ENCODE measurements around the gene TOM1L2.

The TOM1L2 gene

DNA sequence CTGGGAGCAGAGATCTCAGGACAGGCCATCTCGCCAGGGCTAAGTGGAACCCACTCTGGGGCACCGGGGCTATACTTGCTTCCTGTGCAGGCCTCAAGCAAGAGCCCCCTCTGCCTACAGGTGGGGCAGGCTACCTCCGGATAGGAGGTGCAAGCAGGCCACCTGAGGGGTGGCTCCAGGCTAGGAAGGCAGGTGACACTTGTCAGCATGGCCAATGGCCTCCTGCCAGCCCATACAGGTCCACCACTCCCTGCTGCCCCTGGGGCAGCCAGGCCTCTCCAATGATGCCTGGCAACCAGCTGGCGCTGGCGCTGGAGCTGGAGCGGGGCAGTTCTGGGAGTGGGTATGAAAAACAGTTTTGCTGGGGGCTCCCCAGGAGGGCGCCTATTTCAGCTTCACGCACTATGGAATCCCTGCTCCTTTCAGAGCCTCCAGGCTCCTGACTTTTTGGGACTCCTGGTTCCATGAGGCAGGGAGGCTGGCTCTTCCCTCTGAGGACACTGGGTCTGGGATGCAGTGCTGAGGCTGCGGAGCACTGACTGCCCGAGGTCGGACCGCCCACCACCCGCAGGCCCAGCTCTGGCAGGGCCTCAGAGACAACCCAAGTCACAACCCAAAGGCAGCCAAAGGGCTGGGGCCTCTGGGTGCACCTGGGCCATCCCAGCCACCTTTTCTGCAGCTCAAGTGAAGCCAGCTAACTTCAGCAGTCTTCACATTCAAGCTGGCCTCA lies 127.0 kb downstream of the TOM1L2 start:
- no peak for DNase-seq

DNA sequence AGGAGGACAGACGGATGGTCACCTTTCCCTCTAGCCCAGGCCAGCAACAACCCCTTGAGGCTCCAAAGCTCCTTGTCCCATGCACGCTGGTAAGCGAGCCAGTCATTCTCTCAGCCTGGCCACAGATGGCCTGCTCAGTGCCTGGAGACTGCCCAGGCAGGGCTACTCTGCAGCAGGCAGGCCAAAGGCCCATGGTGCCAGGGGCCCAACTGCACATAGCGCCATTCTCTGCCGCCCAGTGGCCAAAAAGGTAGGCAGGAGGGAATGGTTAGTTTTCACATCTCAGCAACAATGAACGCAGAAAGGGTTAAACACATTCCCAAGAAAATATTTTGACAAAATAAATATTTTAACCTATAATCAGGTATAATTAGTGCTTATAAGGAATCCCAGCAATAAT lies 127.7 kb downstream of the TOM1L2 start:
- no peak for DNase-seq

DNA sequence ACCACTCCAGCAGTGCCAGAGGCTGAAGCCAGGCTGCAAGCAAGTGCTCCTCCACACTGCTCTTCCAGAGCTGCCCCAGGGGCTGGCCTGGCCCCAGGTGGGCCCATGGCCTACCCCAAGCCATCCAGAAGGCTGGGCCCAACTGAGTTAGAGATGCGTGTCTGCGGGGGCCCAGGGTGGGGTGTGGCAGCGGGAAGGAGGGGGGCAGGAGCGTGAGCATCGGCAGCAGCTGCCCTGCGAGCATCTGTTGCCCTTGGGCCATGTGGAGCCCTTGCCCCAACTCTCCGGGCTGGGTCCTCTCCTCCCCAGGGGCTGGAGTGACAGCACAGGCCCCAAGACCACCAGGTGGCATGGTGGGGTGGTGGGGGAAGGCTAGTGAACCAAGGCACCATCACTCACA lies 128.1 kb downstream of the TOM1L2 start:
- DNase-seq: no peak

DNA sequence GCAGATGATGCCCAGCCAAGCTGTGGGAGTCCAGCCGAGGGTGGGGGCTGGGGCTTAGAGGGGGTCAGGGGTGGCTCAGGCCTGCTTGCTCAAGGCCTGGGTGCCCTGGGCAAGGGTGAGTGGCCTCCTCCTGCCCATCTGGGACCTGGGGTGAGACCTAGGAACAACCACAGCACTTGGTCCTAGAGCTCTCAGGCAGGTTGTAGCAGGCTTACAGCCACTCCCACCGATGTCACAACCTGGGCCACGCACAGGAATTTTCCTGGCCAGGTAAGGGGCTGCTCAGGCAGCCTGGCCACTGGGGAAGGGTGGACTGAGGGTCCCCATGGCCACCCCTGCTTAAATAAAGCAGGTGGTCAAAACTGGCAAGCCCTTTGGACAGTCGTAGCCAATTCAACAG lies 129.1 kb downstream of the TOM1L2 start:
- no peak for DNase-seq

DNA sequence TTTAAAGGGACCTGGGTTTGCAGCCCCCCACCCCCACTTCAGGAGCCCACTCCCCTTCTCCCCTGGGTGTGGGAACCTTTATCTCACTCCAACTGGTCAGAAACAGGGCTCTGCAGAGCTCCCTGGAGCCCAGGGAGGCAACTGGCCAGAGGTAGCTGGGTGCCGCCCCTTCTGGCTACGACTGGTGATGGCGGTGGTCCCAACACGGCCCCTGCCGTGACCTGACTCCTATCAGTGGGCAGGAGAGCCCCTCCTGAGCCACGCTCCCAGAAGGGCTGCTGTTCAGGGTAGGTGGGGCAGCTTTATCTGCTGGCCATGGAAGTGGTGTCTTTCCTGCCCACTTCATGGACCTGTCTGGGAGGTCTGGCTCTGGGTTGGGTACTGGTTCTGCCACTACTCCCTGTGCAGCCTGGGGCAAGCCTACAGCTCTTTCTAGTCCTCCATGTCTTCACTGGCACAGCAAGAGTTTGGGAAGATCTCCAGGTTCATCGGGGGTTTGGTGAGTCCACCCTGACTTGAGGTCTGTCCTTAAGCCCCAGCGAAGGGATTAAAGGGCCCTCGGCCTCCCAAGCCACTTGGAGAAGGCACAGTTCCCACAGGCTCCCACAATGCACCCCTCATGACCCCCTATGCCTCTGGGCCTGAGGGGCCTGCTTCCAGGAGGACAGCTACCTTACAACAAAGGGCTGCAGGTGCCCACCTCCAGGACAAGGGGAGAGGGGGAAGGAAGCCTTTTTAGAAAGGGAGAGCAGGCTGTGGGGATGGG lies 129.9 kb downstream of the TOM1L2 start:
- DNase-seq: no peak

DNA sequence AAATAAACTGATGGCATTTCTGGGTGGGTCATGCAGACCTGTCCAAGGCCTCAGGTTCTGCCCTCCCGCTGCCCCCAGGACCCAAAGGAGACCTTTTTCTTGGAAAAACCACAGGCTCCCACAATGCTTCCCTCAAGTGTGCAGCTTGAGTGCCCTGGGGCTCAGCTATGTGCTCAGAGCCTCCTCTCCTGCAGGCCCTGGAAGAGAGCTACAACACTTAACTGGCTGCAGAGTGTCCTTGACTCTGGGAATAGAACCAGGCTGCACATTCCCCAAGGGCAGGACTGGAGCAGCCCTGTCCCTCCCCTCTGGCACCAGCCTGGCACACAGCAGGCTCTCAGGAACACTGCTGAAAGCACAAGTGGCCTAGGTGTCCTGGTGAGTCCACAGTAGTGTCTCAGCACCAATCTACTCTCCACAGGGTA lies 130.6 kb downstream of the TOM1L2 start:
- DNase-seq: no peak

DNA sequence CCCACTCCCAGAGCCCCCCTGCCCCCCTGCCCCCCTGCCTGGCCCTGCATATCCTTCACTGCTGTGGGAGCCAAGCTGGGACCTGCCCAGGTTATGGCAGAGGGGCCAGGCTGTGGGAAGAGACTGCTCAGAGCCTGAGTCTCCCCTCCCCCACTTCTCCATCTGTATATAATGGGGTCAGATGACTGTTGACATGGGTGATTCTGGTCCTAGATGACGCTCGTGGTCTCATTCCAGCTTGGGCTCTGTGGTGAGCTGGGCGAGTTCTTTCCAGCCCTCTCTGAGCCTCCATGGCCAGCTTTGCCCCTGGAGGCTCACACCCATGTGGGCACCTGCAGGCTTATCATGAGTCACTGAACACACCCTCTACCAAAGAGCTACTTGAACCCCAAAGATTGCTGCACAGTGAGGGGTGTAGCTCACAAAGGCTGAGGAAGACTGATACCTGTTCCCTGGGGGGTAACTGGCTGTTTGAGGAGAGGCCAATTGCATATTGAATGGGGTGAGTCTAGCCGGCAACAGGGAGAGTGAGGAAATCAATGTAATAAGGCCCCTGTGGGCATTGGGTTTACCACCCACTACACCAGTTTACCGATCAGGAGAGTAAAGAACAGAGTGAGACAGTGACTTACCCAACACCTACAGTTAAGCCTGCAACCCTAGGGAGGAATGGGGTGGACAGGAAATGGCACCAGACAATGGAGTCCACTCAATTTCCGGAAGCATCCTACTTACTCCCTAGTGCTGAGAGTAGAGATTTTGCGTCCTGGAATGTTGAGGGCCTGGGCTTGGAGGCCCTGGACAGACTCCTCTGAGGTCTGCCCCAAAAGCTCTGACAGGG lies 131.2 kb downstream of the TOM1L2 start:
- no peak for DNase-seq

DNA sequence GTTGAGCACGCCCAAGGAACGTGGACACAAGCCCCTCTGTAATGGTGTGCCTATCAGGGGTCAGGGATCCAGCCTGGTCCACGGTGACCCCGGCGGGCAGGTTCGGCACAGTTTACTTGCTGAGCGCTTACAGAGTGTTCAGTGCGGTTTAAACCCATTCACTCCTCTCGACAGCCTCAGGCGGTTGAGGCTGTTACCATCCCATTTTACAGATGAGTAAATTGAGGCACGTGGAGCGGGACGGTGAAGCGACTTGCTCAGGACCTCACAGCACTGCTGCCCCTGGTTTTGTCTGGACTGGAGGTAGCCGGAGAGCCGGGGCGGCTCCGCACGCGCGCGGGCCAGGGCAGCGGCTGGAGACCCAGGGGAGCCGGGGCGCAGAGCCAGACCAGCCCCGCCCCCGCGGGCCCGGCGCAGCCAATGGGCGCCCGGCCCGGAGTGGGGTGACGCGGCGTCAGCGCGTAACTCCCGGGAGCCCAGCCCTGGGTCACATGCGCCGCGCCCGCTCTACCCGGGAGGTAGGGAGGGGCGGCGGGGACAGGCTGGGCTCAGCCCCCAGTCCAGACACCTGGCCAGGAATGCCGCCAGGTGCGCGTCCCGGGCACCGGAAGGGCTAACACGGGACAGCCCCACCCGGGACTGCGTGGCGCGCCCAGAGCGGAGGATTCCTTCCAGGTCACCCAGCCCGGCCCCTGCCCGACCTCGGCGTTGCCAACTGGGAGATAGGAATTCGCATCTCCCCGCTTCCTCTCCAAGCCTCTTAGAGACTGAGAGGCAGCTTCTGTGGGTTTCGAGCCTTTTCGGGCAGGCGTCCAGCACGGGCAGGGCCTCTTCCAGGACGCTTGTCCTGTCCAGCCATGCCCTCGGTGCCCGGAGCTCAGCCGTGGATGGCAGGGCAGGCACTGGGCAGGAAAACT lies 132.2 kb downstream of the TOM1L2 start:
- no peak for DNase-seq

DNA sequence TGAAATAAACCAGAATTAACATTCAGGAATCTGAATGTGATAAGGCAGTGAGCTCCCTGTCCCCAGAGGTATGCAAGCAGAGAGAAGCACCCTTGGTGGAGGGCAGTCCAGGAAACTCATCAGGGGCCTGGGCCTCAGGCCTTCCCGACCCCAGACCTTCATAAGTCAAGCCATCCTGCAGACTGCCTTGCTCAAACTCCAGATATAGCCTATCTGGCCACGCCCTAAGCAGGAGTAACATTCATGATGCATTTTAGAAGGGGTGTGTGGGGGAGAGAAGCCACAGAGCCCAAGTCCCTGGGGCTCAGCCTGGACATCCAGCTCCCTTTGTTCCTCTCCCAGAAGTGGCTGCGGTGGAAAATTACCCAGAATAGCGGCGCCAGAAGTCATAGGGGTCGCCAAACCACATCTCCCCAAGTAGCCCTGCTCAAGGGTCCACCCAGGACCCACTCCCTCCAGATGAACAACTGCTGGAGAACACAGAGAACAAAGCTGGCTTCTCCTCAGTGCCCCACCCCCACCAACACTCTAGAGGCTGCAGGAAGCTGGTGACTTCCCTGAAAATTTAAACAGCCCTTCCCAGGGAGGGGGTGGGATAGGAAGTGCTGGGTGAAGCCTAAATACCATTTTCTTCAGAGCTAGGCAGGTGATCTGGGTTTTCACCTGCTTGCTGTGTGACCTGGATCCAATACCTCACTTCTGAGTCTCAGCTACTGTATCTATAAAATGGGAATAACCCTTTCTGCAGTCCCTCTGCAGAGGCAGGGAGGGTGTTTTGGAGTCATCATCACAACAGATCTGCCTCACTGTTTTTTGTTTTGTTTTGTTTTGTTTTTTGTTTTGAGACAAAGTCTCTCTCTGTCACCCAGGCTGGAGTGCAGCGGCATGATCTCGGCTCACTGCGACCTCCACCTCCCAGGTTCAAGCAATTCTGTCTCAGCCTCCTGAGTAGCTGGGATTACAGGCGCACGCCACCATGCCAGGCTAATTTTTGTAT lies 133.9 kb downstream of the TOM1L2 start:
- no peak for DNase-seq

DNA sequence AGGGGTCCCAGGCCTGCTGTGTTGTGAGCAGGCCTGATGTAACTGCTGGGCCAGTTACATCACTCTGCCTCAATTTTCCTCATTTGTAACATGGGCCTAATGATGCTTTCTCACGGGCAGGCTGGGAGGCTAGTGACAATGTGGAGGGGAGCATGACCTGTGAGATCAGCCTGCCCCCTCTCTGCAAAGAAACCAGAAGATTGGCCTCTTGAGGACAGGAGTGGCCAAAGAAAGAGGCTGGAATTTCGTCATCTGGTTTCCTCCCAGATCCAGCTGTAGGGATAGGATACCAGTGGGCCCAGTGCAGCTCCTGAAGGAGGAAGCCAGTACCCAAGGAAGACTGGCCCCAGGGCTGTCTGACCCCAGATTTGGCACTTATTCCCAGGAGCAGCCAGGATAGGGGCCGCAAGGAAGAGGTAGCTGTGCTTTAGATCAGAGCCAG lies 134.8 kb downstream of the TOM1L2 start:
- no peak for DNase-seq

DNA sequence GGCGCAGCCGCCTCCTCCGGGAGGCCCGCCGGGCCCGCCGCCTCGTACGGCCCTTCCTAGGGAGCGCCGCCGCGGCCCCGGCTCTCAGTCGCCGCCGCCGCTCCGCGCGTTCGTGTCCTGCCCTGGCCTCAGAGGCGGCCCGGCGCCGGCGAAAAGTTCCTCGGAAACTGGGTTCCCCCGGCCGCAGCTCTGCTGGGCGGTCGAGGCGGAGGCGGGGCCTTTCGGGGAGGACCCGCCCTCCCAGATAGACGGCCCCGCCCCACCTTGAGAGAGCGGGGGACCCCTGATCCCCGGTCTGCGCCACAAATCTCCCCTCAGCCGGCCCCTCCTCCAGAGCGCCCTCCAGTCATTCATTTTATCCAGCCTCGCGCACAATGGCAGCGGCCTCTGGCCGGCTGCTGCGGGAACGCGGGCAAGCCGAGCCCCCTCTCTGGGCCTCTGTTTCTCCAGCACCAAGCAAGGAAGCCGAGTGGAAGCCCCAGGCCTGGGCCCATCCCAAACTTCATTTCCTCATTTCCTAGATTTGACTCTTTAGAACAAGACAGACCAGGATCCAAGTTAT lies 135.3 kb downstream of the TOM1L2 start, which contains the start of gene SREBF1:
SREBF1 (minus strand) TSS at position 169 of the 562 bp plus-strand sequence. CDS start 169 bp downstream, outside the sequence.
- no peak for DNase-seq

DNA sequence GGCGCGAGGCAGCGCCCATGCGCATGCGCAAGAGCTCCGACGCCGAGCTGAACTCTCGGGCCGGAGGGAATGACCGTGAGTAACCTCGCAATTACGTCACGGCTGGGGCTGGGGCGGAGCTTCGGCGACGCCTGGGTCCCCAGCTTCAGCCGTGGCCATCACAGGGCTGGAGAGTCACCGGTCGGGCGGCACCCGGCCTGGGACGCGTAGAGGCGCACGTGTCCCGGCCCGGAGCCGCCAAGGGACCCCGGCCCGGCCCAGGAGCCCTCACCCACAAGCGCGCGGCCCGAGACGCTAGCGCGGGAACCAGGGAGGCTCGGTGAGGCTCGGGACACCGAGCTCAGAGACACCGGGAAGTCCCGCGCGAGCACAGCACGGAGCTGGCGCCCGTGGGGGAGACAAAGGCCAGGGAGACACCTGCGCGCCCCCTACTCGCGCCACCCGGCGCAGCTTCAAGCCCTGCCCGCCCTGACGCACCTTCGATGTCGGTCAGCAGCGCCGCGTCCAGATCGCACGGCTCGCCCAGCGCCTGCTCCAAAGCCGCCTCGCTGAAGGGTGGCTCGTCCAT lies 135.9 kb downstream of the TOM1L2 start:
- peak; percentile 30 for DNase-seq

DNA sequence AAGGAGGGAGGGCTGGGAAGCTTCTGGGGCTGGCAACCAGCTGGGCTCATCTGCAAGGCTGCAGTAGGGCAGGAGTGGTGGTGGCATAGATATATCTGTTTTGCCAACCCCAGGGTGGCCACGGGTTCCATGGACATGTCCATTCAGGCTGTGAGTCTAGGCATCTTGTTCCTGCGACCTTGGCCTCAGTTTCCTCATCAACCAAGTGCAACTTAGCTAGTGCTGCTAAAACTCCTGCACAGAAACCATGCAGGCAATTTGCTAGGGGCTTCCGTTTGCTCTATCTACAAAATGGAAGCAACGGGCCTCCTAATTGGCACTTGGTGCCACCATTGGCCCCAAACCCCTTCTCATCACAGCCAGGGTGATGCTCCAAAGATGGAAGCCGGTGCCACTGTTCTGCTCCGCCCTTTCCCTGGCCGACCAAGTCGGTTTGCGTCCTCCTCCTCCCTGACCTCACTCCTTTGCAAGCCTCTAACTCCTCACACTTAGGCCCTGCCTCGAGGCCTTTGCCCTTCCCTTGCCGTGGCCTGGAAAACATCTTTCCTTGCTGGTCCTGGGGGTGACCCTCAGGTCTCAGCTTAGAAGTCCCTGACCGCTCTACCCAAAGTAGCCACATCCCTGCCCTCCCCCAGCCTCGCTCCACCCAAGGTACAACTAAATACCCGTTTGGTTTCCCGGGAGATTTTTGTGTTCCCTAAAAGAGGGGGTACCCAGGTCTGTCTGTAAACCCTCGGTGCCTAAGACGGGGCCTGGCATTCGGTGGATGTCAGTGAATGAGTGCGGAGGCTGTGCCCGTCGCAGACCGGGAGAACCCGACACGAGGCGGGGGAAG lies 136.6 kb downstream of the TOM1L2 start:
- DNase-seq: no peak

DNA sequence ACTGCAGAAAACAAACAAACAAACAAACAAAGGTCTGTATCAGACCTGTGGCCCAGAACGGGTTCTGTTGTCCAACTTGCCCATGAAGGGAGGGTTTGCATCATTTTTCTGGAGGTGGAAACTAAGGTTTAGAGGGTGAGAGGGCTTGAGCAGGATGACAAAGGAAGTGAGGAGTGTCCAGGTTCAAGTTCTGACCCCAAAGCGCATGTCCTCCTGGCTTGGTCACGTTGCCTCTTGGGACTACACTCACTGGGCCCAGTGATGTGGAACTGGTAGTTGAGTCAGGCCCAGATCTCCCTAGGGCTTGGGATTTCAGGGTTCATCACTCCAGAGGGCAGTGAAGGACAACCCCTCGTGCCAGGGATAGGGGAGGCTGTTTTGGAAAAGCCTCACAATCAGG lies 137.2 kb downstream of the TOM1L2 start:
- DNase-seq: no peak

DNA sequence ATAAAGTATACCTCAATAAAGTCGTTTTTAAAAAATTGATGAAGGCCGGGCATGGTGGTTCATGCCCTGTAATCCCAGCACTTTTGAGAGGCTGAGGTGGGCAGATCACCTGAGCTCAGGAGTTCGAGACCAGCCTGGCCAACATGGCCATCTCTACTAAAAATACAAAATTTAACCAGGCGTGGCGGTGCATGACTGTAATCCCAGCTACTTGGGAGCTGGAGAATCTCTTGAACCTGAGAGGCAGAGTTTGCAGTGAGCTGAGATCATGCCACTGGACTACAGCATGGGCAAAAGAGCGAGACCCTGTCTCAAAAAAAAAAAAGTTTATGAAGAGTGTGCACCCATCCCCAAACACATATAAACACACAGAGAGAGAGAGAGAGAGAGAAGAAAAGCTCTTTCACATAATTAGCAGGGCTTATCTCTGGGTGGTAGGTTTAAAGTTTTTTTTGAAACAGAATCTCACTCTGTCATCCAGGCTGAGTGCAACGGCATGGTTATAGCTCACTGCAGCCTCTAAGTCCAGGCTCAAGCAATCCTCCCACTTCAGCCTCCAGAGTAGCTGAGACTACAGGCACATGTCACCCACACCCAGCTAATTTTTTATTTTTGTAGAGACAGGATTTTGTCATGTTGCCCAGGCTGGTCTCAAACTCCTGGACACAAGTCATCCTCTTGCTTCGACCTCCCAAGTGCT lies 138.4 kb downstream of the TOM1L2 start:
- DNase-seq: no peak

DNA sequence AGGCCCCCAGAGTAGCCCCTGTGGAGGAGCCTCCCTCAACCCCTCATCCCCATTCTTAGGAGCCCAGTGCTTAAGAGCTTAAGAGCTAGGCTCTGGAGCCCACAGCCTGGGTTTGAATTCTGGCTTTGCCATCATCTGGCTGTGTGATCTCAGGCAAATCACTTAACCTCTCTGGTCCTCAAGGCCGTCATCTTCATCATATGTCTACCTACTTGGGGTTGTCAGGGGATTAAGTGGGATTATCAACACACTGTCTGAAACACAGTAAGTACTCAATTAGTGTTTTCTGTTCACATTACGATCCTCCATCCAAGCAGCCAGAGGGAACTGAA lies 140.2 kb downstream of the TOM1L2 start:
- no peak for DNase-seq

DNA sequence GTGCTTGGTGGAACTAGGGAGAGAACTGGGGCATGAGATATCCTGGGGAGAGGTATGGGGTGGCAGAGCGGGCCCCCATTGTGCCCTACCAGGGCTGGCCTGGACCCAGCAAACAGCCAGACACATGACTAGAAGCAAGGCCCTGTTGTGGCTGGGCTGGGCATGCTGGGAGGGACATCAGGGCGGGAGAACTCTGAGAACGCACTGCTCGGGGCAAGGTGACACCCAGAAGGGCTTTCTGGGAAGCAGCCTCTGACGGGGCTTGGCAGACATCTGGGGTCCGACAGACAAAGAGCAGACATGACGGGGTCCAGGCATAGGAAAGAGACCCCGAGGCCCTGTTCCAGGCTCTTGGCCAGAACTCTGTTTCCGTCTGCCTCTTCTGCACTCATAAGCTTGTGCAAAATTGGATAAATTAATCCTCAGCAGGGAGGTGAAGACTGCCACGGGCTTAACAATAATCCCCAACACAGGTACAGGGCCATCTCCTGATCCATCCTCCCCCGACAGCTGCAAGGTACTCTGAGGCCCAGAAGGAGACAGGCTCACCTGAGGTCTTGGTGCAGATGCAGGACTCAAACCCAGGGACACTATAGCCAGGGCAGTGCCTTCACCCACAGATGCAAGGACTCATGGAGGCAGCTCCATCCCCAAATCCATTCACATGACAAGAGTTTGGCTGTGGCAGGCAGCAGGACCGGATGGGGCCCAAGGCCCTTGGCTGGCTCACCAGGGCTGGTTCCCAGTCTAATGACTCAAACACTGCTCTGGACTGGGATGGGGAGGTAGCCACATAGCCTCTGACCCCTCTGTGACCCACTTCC lies 140.8 kb downstream of the TOM1L2 start:
- no peak for DNase-seq

DNA sequence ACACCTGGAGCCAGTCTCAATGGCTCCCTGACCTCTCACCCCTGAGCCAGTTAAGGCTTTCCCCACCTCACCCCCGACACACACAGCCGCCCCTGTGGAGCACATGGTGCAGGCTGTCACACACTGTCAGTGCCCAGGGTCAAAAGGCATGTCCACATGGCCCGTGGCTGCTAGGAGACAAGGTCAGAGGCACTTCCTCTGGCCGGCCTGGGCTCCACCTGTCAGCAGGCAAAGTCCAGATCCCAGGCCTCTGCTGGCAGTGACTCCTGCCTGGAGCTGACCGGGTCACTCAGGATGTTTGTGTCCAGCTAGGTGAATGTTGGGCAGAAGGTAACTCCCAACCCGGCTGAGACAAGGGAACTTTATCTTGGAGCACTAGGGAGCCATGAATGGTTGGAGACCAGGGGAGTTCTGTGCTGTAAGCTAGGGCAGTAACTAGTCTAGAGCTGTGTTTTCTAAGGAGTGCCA lies 141.4 kb downstream of the TOM1L2 start:
- DNase-seq: no peak
